BLaER1 treated with 17β-estradiol and CSF1 and Interleukin-3, amounts not matched to agents 10 nM and 100 nM (cell line): ENCODE measurements around the gene PNPLA1.

Experiments
- H3K27ac ChIP-seq, 11 experiments: shearing (Covaris generic); formaldehyde crosslinking; 2 replicates each; pipeline ENCODE4 v1.8.1; 2022
- H3K27me3 ChIP-seq, 11 experiments: shearing (Covaris generic); formaldehyde crosslinking; 2 replicates each; pipeline ENCODE4 v1.8.1; 2022
- H3K36me3 ChIP-seq, 11 experiments: shearing (Covaris generic); formaldehyde crosslinking; 2 replicates each; pipeline ENCODE4 v1.8.1; 2022
- H3K4me1 ChIP-seq, 10 experiments: shearing (Covaris generic); formaldehyde crosslinking; 2 replicates each; pipeline ENCODE4 v1.8.1; 2022
- H3K4me2 ChIP-seq, 11 experiments: shearing (Covaris generic); formaldehyde crosslinking; 2 replicates each; pipeline ENCODE4 v1.8.1; 2022
- H3K4me3 ChIP-seq, 10 experiments: shearing (Covaris generic); formaldehyde crosslinking; 2 replicates each; pipeline ENCODE4 v1.8.1; 2022
- H3K9ac ChIP-seq, 11 experiments: shearing (Covaris generic); formaldehyde crosslinking; 2 replicates each; pipeline ENCODE4 v1.8.1; 2022
- H3K9me3 ChIP-seq, 11 experiments: shearing (Covaris generic); formaldehyde crosslinking; replicated peaks in 1 of 11; 2 replicates each; pipeline ENCODE4 v1.8.1; 2022
- H4K20me1 ChIP-seq, 11 experiments: shearing (Covaris generic); formaldehyde crosslinking; 2 replicates each; pipeline ENCODE4 v1.8.1; 2022
- Cebpa-rat ChIP-seq, 11 experiments: shearing (Covaris generic); IDR thresholded peaks; 2 replicates each; pipeline ENCODE4 v1.8.1; 2022

PNPLA1 gene, protein sequence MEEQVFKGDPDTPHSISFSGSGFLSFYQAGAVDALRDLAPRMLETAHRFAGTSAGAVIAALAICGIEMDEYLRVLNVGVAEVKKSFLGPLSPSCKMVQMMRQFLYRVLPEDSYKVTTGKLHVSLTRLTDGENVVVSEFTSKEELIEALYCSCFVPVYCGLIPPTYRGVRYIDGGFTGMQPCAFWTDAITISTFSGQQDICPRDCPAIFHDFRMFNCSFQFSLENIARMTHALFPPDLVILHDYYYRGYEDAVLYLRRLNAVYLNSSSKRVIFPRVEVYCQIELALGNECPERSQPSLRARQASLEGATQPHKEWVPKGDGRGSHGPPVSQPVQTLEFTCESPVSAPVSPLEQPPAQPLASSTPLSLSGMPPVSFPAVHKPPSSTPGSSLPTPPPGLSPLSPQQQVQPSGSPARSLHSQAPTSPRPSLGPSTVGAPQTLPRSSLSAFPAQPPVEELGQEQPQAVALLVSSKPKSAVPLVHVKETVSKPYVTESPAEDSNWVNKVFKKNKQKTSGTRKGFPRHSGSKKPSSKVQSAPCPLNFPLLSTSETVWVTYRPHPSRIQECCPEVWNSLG

DNA sequence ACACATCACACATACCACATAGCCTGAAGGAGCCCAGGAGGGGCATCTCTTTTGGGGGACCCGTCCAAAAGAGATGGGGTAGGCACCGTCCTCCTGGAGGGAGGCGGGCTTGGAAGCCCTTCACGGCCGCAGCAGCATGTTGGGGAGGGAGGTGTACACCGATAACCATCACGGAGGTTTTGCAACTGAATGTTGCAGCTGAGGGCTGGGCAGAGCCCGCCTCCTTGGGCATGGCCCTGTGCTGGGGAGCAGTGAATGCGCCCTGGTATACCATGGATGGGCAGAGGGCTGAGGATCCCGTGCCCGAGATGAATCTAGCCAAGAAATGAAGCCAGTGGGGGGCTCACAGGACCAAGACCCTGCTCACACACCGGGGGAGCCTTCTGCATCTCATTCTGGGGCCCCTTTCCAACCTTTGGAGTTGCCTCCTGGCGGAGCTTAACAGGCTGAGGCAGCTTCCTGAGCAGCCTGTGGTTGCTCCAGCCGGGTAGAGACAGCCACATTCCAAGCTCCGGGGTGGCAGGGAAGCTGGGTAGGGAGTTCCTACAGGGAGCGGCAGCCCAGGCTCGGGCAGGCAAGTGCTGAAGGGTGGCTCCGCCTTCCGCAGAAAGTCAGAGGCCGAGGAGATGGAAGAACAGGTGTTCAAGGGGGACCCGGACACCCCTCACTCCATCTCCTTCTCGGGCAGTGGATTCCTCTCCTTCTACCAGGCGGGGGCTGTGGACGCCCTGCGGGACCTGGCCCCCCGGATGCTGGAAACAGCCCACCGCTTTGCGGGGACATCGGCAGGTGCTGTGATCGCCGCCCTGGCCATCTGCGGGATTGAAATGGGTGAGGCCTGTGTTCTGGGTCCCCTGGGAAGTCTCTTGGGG, at the start of gene PNPLA1:
Gene PNPLA1 (plus strand): TSS at position 227 of the 872 bp plus-strand sequence. CDS start 400 bp downstream, at position 627.
- Histone ChIP-seq H3K4me1 (peaks cover 0 to 10% (median 7%) of the 10 kb centered on the region in 10 experiments; a peak in 8 of 20 replicates), H3K4me2 (peak within 1 kb of the TSS in 5 of 11 experiments; percentile 4 to 40 (median 23); a peak in 7 of 22 replicates), H3K9ac (no peak within 1 kb of the TSS), H3K9me3 (peaks cover 11 to 17% (median 14%) of the 10 kb centered on the region in 11 experiments), H3K36me3 (no peaks in the 10 kb centered on the region; a peak in 1 of 22 replicates), H3K27me3 (no peaks in the 10 kb centered on the region), H3K27ac (no peak within 1 kb of the TSS), H3K4me3 (no peak within 1 kb of the TSS), H4K20me1 (no peaks in the 10 kb centered on the region)
- no peak for TF ChIP-seq Cebpa-rat (IDR thresholded peaks at IDR 0.05)

DNA sequence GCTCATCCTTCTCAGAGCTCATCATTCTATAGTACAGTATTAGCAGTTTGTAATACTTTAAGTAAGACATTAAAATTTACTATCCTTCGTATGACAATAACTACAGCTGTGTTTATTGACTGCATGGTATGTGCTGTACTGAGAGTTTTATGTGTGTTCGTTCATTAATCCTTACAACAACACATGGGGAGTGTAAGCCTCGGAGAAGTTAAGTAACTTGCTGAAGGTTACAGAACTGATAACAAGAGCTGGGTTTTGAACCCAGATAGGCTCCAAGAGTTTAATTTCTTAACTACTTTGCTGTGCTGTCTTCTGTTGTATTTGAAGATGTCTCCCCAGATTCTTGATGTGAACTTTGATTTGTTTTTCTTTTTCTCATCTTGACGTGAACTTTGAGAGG, 49.6 kb upstream of the PNPLA1 start:
- peaks cover 0 to 53% (median 16%) of the 10 kb centered on the region in 10 experiments; a peak in 12 of 20 replicates for H3K4me1 ChIP-seq
- H3K4me3 ChIP-seq = no peak overlapping the region
- no peaks in the 10 kb centered on the region for H3K9me3 ChIP-seq
- H3K9ac ChIP-seq = no peak overlapping the region
- no peak overlapping the region for H3K4me2 ChIP-seq
- H4K20me1 ChIP-seq = peaks cover 0 to 31% (median 3%) of the 10 kb centered on the region in 11 experiments; a peak in 8 of 22 replicates
- H3K27me3 ChIP-seq = no peaks in the 10 kb centered on the region
- H3K27ac ChIP-seq = no peak overlapping the region
- peaks cover 95 to 100% (median 100%) of the 10 kb centered on the region in 11 experiments for H3K36me3 ChIP-seq
- TF ChIP-seq Cebpa-rat (IDR thresholded peaks at IDR 0.05) = no peak

DNA sequence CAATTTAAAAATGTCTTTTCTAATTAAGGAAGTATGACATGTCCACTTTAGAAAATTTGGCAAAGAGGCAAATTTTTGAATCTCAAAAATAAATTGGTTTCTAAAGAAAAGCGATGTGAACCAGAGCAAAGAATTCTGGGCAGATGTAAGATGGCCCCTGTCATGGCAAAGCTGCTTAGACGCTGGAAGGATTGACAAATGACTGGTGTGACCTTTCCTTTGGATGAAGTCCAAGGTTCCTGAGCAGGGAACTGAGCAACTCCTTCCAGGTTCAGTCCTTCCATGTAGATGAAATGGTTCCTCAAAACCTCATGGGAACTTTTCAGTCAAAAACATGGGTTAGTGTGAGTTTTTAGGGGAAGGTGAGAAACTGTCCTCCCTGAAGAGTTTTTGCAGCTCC, 48.2 kb upstream of the PNPLA1 start:
- Histone ChIP-seq H3K36me3 (peaks cover 95 to 100% (median 100%) of the 10 kb centered on the region in 11 experiments), H3K9me3 (no peaks in the 10 kb centered on the region), H3K4me3 (no peak overlapping the region), H3K4me2 (no peak overlapping the region), H3K4me1 (peaks cover 2 to 55% (median 20%) of the 10 kb centered on the region in 10 experiments; a peak in 16 of 20 replicates), H4K20me1 (peaks cover 0 to 26% (median 3%) of the 10 kb centered on the region in 11 experiments; a peak in 8 of 22 replicates), H3K9ac (no peak overlapping the region), H3K27ac (no peak overlapping the region), H3K27me3 (no peaks in the 10 kb centered on the region)
- no peak for TF ChIP-seq Cebpa-rat (IDR thresholded peaks at IDR 0.05)

DNA sequence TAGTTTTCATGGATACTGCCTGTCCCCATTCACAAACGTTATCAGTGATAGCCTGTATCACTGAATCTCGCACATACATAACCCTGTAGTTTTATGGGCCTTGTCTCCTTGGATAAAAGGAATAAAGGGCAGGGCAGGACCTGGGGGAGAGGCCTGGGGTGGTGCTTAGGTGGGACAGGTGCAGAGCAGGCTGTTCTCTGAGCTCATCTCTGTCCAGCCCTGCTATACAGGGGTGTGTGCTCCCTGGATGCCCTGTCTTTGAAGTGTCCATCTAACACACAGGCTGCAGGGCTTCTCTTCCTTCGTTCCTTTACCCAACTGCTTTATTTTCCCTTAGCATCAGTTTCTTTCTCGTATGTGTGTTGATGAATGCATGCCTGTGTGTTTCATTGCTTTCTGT, 46.9 kb upstream of the PNPLA1 start:
- TF ChIP-seq Cebpa-rat (IDR thresholded peaks at IDR 0.05) = no peak
- Histone ChIP-seq H3K27ac (no peak overlapping the region), H3K36me3 (peaks cover 89 to 100% (median 95%) of the 10 kb centered on the region in 11 experiments), H4K20me1 (peaks cover 0 to 22% (median 6%) of the 10 kb centered on the region in 11 experiments; a peak in 11 of 22 replicates), H3K4me1 (peaks cover 13 to 51% (median 31%) of the 10 kb centered on the region in 10 experiments), H3K4me3 (no peak overlapping the region), H3K4me2 (no peak overlapping the region), H3K9me3 (no peaks in the 10 kb centered on the region), H3K9ac (no peak overlapping the region), H3K27me3 (no peaks in the 10 kb centered on the region)

DNA sequence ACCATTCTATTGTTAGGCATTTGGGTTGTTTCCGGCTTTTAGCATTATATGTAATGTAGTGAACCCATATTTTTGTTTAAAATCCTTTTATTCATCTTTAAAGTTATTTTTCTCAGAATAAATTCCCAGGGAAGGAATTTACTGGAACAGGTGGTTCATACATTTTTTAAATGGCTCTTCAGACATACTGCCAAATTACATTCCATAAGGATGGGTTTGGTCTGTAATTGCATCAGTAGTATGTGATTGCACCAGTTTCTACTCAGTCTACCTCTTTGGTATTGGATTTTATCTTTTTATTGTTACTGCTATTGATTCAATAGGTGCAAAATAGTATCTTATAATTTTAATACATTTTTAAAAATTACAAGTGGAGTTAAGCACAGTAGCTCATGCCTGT, 46.2 kb upstream of the PNPLA1 start:
- no peaks in the 10 kb centered on the region for H3K27me3 ChIP-seq
- H3K9ac ChIP-seq = no peak overlapping the region
- no peak overlapping the region; a peak in 2 of 22 replicates for H3K4me2 ChIP-seq
- H4K20me1 ChIP-seq = peaks cover 0 to 29% (median 10%) of the 10 kb centered on the region in 11 experiments; a peak in 12 of 22 replicates
- no peak overlapping the region for H3K27ac ChIP-seq
- H3K36me3 ChIP-seq = peaks cover 86 to 100% (median 95%) of the 10 kb centered on the region in 11 experiments
- H3K4me3 ChIP-seq = no peak overlapping the region
- H3K9me3 ChIP-seq = no peaks in the 10 kb centered on the region
- no peak for TF ChIP-seq Cebpa-rat (IDR thresholded peaks at IDR 0.05)
- peaks cover 20 to 51% (median 35%) of the 10 kb centered on the region in 10 experiments for H3K4me1 ChIP-seq

DNA sequence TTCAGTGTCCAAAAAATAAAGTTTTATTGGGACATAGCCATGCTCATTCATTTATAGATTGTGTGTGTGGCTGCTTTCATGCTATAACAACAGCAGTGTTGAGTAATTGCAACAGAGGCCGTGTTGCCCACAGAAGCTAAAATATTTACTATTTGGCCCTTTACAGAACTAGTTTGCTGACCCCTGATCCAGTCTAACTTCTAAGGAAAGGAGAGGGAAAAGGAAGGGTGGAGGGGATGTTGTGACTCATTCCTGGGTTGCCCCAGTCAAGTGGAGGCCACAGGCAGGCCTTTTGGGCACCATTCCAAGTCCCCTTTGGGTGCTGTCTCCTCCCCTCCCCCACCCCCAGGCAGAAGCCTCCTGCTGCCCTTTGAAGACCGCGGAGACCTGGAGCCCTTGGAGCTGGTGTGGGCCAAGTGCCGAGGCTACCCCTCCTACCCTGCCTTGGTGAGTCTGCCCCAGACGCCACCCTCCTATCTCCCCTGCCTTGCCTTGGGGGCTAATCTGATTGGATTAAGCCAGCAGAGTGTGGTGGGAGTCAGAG, 44.9 kb upstream of the PNPLA1 start:
- peaks cover 85 to 100% (median 95%) of the 10 kb centered on the region in 11 experiments for H3K36me3 ChIP-seq
- peak overlapping the region in 5 of 11 experiments; percentile 30 to 50 (median 41); a peak in 10 of 22 replicates for H3K4me2 ChIP-seq

DNA sequence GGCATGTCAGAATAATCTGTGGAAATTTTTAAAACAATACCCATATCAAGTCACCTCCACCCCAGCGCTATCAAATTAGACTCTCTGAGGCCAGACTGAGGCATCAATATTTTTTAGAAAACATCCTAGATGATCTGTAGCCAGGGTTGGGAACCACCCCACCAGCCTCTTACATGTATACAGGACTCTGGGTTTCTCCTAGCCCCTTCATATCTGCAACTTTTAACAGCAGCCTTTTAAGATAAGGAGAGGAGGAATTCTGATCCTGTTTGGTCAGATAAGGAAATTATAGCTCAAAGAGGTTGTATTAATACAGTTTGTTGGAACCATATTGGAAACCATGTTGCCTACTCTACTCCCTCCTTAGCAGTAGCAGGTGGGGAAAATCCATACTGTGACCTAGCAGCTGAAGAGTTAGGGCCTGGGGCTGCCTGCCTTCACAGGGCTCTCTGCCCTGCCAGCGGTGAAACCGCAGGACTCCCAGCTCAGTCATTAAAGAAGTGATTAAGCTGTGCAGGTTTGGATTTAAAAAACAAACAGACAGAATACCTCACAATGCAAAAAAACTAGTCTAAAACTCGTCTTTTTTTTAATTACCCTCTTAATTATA, 43.3 kb upstream of the PNPLA1 start:
- Histone ChIP-seq H3K4me3 (no peak overlapping the region), H3K27ac (no peak overlapping the region)

More for the DNA sequence above, 44.9 kb upstream of the PNPLA1 start:
- Histone ChIP-seq H4K20me1 (peaks cover 0 to 36% (median 10%) of the 10 kb centered on the region in 11 experiments; a peak in 11 of 22 replicates), H3K9me3 (no peaks in the 10 kb centered on the region), H3K27me3 (no peaks in the 10 kb centered on the region), H3K4me1 (peaks cover 23 to 44% (median 33%) of the 10 kb centered on the region in 10 experiments), H3K27ac (no peak overlapping the region; a peak in 1 of 22 replicates), H3K9ac (no peak overlapping the region), H3K4me3 (no peak overlapping the region)
- no peak for TF ChIP-seq Cebpa-rat (IDR thresholded peaks at IDR 0.05)

More for the DNA sequence above, 43.3 kb upstream of the PNPLA1 start:
- Histone ChIP-seq H3K27me3 (no peaks in the 10 kb centered on the region), H3K36me3 (peaks cover 85 to 100% (median 95%) of the 10 kb centered on the region in 11 experiments), H3K9ac (no peak overlapping the region), H3K9me3 (no peaks in the 10 kb centered on the region), H4K20me1 (peaks cover 0 to 36% (median 10%) of the 10 kb centered on the region in 11 experiments; a peak in 11 of 22 replicates), H3K4me1 (peaks cover 23 to 59% (median 47%) of the 10 kb centered on the region in 10 experiments), H3K4me2 (no peak overlapping the region)
- no peak for TF ChIP-seq Cebpa-rat (IDR thresholded peaks at IDR 0.05)
